ENCODE results near the gene KRT3.

The KRT3 gene

GRCh38 chr12:52795694-52796428 lies at the start of gene KRT3:
TSS of gene KRT3 (minus strand) at chr12:52796117. CDS start at chr12:52796042, 75 bp downstream.
- DNase-seq: no peak

- no peak for DNase-seq
Observed at GRCh38 chr12:52844386-52844785, 48.5 kb upstream of the KRT3 start.

- no peak for DNase-seq
Observed at GRCh38 chr12:52839436-52840105, 43.7 kb upstream of the KRT3 start.

GRCh38 chr12:52838609-52839435 lies 42.9 kb upstream of the KRT3 start:
- no peak for DNase-seq

GRCh38 chr12:52837781-52838608 lies 42.1 kb upstream of the KRT3 start:
- no peak for DNase-seq

- no peak for DNase-seq
Observed at GRCh38 chr12:52837413-52837741, 41.5 kb upstream of the KRT3 start.

GRCh38 chr12:52836491-52837412 lies 40.8 kb upstream of the KRT3 start:
- DNase-seq: no peak

- no peak for DNase-seq
Observed at GRCh38 chr12:52836042-52836466, 40.1 kb upstream of the KRT3 start.

- DNase-seq: no peak
Observed at GRCh38 chr12:52835271-52836041, 39.5 kb upstream of the KRT3 start.

- no peak for DNase-seq
Observed at GRCh38 chr12:52834727-52835001, 38.7 kb upstream of the KRT3 start.

GRCh38 chr12:52833922-52834726 lies 38.2 kb upstream of the KRT3 start, which contains the start of gene KRT79:
TSS of gene KRT79 (minus strand) at chr12:52834311. CDS start at chr12:52834260, 51 bp downstream.
- DNase-seq: no peak

GRCh38 chr12:52832985-52833905 lies 37.3 kb upstream of the KRT3 start:
- DNase-seq: no peak

GRCh38 chr12:52832451-52832850 lies 36.5 kb upstream of the KRT3 start:
- DNase-seq: no peak

- no peak for DNase-seq
Observed at GRCh38 chr12:52831251-52831650, 35.3 kb upstream of the KRT3 start.

- no peak for DNase-seq
Observed at GRCh38 chr12:52829986-52830770, 34.3 kb upstream of the KRT3 start.

GRCh38 chr12:52828591-52829021 lies 32.7 kb upstream of the KRT3 start:
- DNase-seq: no peak

- no peak for DNase-seq
Observed at GRCh38 chr12:52828156-52828555, 32.2 kb upstream of the KRT3 start.

- no peak for DNase-seq
Observed at GRCh38 chr12:52827499-52828090, 31.7 kb upstream of the KRT3 start.

All from KG1 (cell line).